ENCODE measurements around the gene C1QL3.

Gene C1QL3

GRCh38 chr10:16493884-16494536 is 27.7 kb downstream of the C1QL3 start:
- no peak for DNase-seq (ENCODE audit: low read depth)

- DNase-seq (ENCODE audit: low read depth), result no peak
Measured at GRCh38 chr10:16491933-16492332, 29.7 kb downstream of the C1QL3 start.

GRCh38 chr10:16490511-16490910 is 31.2 kb downstream of the C1QL3 start:
- DNase-seq (ENCODE audit: low read depth), result no peak

GRCh38 chr10:16483241-16483917 is 38.3 kb downstream of the C1QL3 start:
- no peak for DNase-seq (ENCODE audit: low read depth)

GRCh38 chr10:16481052-16481728 is 40.5 kb downstream of the C1QL3 start:
- DNase-seq (ENCODE audit: low read depth), result no peak

GRCh38 chr10:16478801-16479200 is 42.9 kb downstream of the C1QL3 start:
- DNase-seq (ENCODE audit: low read depth), result no peak

GRCh38 chr10:16477757-16478156 is 43.9 kb downstream of the C1QL3 start:
- no peak for DNase-seq (ENCODE audit: low read depth)

GRCh38 chr10:16472828-16473227 is 48.9 kb downstream of the C1QL3 start:
- no peak for DNase-seq (ENCODE audit: low read depth)

- peak; percentile 4 for DNase-seq (ENCODE audit: low read depth)
Measured at GRCh38 chr10:16470747-16471146, 50.9 kb downstream of the C1QL3 start.

GRCh38 chr10:16466001-16466400 is 55.7 kb downstream of the C1QL3 start:
- DNase-seq (ENCODE audit: low read depth), result no peak

Measured in activated T-cell treated with anti-CD3 and anti-CD28 coated beads for 48 hours (primary cell).